ENCODE measurements around the gene SLC29A3.

The SLC29A3 gene

DNA sequence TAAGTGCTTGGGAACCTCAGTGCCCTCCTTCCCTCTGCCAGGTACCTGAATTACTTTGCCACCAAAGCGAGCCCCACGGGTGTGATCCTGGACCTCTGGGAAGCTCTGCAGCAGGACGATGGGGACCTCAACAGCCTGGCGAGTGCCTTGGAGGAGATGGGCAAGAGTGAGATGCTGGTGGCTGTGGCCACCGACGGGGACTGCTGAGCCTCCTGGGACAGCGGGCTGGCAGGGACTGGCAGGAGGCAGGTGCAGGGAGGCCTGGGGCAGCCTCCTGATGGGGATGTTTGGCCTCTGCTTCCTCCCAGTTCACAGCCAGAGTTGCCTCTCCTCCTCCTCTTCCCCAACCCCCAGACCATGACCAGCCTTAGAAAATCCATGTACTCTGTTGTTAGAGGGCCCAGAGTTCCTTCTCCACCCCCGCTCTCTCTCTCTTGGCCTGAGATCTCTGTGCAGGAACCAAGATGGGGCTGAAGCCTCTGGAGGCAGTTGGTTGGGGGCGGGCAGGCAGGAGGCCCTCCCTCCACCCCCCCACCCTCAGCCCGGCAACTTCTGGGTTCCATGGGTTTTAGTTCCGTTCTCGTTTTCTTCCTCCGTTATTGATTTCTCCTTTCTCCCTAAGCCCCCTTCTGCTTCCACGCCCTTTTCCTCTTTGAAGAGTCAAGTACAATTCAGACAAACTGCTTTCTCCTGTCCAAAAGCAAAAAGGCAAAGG lies 19.8 kb upstream of the SLC29A3 start:
- TF ChIP-seq, protein P1, sequence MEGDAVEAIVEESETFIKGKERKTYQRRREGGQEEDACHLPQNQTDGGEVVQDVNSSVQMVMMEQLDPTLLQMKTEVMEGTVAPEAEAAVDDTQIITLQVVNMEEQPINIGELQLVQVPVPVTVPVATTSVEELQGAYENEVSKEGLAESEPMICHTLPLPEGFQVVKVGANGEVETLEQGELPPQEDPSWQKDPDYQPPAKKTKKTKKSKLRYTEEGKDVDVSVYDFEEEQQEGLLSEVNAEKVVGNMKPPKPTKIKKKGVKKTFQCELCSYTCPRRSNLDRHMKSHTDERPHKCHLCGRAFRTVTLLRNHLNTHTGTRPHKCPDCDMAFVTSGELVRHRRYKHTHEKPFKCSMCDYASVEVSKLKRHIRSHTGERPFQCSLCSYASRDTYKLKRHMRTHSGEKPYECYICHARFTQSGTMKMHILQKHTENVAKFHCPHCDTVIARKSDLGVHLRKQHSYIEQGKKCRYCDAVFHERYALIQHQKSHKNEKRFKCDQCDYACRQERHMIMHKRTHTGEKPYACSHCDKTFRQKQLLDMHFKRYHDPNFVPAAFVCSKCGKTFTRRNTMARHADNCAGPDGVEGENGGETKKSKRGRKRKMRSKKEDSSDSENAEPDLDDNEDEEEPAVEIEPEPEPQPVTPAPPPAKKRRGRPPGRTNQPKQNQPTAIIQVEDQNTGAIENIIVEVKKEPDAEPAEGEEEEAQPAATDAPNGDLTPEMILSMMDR (IDR thresholded peaks at IDR 0.05), result no peak

DNA sequence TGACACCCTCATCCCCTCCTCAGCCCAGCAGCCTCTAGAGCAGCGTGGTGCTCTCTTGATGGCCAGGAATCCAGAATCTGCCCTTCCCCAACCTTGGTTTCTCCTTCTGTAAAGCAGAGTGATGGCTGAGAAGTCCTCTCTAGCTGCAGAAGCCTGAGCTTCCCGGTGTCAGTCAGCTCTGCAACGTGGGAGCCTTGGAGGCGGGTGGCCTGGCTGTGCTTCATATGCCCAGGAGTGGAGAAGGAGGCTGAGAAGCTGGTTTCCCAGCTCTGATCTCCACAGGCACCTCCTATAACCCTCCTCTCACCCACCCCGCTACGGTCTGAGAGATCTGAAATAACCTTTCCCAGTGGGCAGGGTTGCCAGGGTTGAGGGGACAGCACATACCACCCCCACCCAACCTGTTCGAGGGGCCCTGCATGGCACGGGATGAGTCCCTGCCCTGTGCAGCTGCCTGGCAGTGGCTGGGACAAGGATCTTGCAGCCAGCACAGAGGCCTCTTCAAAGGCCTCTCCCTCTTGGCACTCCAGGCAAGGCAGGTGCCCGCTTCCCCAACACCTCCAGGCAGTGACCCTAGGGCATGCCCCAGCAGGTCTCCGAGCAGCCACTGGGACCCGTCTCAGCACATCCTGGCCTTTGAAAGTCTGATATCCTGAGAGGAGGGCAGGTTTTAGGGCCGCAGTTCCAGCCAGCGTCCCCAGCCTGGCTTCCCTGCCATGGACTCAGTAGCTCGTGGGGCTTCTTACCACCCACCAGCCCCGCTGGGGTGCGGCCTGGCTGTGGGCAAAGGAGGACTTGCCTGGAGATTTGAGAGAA lies 18.3 kb upstream of the SLC29A3 start:
- TF ChIP-seq, protein P1 (IDR thresholded peaks at IDR 0.05), result no peak

DNA sequence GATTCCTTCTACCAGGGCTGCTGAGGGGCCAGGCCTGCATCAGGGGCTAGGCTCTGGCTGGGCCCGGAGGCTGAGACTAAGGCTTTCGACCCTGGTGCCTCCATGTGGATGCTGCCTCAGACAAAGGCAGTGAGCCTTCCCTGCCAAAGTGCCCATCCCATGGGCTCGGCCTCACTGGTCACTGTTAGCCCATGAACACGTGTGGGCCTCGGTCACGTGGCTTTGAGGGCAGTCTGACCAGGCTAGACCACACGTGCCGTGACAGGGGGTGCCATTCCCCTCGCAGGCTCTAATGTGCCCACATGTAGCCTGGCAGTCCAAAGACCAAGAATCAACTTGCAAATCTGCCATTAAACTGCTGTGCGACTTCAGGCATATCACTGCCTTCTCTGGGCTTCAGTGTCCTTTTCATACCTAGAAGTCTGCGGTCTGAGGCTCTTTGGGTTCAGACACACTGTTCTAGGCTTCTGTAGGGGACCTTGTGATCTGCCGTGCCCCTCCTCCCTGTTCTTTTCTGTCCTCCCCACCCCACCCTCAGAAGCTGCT lies 17.6 kb upstream of the SLC29A3 start:
- TF ChIP-seq, protein P1 (IDR thresholded peaks at IDR 0.05), result no peak

DNA sequence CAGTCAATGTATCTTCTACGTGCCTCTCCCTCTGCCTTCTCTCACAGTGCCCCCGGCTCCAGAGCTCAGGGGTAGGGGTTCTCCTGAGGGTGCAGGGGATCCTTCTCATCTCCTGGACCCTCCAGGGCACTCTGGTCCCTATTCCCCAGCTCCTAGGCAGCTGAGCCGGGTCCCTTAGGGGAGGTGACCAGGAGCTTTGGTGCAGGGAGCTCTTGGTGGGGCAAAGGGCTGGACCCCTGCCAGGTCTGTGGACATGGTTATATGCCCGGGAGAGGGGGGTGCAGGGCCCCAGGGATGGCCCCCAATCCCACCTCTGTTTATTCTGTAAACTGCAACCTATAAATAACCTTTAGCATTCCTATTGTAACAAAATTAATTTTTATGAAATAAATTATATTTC lies 16.6 kb upstream of the SLC29A3 start:
- TF ChIP-seq, protein P1 (IDR thresholded peaks at IDR 0.05), result no peak

DNA sequence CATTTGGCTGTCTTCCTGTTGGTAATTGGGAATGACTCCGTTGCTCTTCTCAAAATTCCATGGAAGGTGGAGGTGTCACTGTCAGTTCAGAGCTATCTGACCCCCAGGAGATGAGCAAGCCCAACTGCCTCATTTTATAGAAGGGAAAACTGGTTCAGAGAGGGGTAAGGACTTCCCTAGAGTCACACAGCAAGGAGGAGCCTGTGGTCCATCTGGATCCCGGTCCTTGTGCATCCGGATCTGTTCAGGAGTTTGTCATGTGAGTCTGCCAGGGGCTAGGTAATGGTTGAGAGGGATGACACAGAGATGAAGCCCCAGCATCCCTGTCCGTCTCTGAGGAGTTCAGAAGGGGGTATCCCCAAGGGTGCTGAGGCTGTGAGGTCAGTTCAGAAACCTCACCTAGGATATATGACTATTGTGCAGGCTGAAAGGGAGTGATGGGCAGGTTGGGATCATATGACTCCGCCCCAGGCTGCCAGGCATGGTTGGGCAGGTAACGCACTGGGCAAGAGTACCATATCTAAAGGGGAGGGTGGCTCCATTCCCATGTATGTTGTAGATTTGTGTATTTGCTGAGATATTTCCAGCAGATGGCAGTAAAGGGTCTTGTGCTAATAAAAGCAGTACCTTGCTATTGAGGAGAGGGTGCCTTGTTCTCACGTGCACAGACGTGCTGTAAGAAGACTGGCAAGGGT lies 16.0 kb upstream of the SLC29A3 start:
- TF ChIP-seq, protein P1 (IDR thresholded peaks at IDR 0.05), result peak; percentile 61

DNA sequence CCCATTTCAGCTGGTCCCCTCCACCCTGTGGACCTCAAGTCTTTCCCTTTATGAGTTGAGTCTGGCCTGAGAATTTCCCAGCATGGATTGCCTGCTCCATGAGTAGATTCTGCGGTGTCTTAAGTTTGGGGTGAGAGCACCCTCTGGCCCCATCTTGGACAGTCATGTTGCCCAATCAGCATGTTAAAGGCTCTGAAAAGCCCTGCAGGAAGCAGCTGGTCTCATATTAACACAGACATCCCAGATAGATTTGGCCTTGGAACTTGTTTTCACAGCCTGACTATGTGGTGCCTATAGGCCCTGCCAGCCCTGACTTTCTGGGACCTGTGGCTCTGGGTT lies 15.5 kb upstream of the SLC29A3 start:
- TF ChIP-seq, protein P1 (IDR thresholded peaks at IDR 0.05), result no peak; the same call in 1 of the 2 replicates

DNA sequence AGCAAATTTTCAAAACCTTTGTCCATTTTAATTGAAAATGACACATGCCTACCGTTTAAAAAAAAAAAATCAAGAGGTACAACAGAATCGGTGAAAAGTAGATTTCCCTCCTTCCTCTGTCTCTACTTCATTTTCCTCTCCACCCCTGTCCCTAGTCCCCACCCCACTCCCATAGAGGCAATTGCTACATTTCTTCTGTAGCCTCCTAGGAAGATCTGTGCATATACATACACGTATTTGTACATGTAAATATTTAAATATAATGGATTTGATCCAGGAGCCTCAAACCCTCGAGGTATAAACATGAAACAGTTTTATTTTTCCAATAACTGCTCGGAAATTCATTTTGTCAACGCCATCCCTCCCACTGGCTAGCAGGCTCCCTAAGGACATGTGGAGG lies 14.1 kb upstream of the SLC29A3 start:
- TF ChIP-seq, protein P1 (IDR thresholded peaks at IDR 0.05), result no peak
